GM04503 (cell line): ENCODE data around the gene FKBP10.
"Not testable (repeated sequence)": the region's sequence is repeated elsewhere in the genome, so short reads cannot be mapped to it uniquely, and the experiment has no call there.

Source experiments
- DNase-seq: peaks from one replicate; pipeline ENCODE4 v3.0.0-alpha.2; 2012; ENCODE audit warnings: low read depth

The FKBP10 gene

DNA sequence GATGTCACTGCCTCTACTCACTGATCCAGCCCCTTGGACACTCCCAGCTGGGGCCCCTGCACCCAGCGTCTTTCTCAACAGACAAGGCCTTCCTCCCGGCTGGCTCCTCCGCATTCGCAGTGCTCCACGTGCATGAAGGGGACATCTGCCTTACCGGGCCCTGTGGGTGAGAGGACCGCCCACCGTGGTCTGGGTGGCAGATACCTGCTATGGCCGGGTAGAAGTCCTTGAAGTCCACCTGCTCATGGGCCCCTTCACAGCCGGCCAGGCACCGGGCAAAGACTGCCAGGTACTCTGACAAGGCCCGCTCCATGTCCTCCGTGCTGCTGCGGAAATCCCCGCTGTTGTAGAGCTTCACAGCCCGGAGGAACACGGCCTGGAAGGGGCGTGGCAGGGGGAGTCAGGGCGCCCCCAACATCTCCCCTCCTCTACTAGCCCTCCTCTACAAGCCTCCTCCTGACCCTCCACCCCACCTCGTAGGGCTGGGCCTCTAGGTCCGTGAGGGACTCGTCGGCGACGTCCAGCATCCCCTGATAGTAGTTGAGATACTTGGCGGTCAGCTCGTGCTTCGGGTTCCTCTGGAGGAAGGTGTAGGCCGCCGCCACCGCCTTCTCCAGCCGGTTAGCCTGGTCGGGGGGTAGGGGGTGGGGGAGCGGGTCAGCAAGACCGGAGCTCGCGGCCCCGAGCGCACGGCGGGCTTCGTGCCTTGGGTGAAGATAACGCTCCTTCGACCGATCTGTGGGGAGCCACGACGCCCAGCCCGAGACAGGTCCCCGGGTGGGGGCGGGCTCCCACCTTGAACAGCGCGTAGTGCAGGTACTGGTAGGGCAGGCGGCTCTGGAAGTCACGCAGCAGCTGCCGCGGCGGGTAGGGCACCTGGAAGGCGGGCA, 1.9 kb upstream of the FKBP10 start:
- DNase-seq, result no peak

DNA sequence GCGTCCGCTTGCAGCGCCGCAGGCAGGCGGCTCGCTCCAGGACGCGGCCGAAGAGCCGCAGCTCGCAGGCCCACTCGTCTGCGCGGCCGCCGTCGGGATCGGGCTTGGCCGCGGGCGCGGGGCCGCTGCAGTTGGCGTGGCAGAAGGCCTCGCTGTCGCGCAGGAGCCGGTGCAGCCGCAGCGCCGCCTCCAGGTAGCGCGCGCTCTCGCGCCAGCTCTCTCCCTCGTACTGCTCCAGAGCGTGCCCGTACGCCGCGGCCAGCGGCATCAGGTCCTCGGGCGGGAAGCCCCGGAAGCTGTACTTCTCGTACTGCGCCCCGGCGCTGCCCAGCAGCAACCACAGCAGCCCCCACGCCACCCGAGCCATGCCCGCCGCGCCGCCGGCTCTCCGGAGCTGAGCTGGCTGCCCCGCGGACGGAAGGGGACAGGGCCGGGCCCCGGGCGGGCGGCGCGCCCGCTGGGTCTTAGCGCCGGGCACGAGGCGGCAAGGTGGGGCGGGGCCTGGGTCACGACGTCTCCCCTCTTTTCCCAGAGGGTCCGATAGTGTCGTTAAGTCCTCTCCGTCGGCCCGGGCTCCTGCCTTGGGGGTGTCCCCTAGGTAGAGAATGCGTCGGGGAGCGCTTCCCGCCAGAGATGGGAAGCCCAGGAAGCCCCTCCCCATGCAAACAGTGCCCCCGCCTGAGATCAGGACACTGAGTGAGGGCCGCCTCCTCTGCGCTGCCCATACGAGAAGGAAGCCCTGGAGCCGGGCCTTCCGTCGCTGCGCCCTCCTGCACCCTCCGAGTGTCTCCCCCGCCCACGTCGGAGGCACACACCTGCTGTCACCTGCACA, 1.0 kb upstream of the FKBP10 start, which contains the start of gene P3H4:
Gene P3H4, minus strand, starts transcription at position 401 of the 832 bp plus-strand sequence. Its CDS starts 34 bp downstream, at position 367.
- DNase-seq, result no peak

DNA sequence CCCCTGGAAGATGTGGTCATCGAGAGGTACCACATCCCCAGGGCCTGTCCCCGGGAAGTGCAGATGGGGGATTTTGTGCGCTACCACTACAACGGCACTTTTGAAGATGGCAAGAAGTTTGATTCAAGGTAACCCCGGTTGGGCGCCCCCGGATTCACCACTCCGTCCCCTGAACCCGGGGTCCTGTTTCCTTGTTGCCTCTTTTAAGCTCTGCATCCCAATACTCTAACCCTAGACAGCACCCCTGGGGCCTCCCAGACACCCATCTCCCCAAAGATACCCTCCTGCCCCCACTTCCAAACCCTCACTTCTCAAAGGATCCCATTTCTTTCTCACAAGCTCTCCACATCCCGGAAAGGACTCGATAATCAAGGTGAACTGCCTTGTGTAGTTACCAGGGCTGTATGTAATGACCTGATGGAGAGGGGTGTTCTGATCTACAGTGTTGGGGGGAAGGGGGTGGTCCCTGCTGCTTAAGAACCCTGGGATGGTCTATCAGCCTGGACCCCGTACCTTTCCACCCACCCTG, 412 bp downstream of the FKBP10 start:
- no peak for DNase-seq

DNA sequence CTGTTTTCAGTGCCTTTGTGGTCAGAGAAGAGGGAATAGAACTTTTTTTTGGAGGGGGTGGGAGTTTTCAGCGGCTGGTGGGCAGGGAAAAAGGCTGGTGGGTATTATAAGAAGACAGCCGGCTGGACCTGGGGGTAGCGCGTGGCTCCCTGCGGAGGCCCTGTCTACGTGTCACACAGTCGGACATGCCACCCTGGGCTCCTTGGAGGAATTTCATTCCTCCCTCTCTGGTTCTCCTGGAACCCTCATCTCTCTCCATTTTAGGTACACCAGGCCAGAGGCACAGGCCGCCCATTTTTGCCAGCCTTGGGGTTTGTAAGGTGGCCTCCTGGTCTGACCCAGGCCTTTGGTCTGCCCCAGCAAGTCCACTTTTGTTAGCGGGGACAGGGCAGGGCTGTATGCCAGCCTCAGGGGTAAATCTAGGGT, 908 bp downstream of the FKBP10 start:
- no peak for DNase-seq

DNA sequence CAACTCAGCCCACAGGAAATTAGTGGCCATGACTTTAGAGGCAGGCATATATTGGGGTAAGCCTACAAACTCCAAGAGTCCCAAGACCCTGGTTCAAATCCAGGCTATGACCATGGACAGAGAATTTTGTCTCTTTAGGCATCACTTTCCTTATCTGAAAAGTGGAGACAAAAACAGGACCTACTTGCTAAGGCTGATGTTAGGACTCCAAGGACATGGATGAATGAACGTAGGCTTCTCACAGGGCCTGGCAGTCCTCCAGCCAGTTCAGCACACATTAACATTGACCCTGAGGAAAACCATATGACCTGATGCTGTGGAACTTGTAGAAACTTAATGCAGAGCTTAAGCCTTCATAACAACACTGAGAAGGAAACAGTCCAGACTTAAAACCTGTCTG, 1.4 kb downstream of the FKBP10 start:
- DNase-seq, result no peak

DNA sequence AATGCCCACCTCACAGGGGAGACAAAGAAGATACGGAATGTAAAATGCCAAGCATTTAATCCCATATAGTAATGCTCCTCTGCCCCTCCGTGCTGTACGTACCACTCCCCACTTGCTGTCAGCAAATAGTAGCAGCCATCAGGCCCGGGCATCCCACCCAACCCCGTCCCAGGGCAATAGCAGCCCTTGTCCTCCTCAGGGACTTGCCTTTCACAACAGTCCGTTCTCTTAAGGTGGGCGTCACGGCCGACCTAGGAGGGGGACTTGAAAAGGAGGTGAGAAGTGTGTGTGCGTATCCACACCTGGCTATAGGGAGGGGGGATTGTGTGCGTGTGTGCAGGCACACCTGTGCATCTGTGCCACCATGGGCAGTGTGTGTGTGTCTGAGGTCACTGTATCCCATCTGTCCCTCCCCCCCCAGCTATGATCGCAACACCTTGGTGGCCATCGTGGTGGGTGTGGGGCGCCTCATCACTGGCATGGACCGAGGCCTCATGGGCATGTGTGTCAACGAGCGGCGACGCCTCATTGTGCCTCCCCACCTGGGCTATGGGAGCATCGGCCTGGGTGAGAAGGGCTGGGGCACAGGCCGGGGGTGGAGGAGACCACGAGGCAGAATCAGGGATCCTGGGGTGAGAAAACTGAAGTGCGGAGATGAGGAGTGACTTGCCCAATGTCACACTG, 4.0 kb downstream of the FKBP10 start:
- DNase-seq, result no peak

DNA sequence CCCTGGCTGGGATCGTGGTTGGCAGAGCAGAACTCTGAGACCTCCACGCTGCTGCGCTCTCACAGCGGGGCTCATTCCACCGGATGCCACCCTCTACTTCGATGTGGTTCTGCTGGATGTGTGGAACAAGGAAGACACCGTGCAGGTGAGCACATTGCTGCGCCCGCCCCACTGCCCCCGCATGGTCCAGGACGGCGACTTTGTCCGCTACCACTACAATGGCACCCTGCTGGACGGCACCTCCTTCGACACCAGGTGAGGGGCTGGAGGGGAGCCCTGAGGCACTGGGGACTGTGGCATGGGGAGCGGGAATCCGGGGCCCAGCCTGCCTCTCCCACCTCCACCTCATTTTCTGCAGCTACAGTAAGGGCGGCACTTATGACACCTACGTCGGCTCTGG, 5.2 kb downstream of the FKBP10 start:
- no peak for DNase-seq

DNA sequence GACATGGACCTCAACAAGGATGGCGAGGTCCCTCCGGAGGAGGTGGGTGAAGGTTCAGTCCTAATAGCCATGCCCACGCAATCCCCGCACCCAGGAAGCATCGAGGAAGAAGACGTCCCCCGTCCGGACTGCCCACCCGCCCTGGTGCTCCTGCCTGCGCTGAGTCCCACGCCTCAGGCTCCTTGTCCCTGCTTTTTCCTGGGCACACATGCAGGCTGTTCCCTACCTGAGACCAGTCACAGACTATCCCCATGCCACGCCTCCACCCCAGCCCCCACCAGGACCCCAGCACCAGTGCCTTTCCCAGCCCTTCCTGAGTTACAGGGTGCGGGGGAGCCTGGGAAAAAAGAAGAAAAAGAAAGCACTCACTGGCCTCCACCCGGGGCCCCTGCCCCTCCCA, 9.0 kb downstream of the FKBP10 start:
- DNase-seq, result no peak

DNA sequence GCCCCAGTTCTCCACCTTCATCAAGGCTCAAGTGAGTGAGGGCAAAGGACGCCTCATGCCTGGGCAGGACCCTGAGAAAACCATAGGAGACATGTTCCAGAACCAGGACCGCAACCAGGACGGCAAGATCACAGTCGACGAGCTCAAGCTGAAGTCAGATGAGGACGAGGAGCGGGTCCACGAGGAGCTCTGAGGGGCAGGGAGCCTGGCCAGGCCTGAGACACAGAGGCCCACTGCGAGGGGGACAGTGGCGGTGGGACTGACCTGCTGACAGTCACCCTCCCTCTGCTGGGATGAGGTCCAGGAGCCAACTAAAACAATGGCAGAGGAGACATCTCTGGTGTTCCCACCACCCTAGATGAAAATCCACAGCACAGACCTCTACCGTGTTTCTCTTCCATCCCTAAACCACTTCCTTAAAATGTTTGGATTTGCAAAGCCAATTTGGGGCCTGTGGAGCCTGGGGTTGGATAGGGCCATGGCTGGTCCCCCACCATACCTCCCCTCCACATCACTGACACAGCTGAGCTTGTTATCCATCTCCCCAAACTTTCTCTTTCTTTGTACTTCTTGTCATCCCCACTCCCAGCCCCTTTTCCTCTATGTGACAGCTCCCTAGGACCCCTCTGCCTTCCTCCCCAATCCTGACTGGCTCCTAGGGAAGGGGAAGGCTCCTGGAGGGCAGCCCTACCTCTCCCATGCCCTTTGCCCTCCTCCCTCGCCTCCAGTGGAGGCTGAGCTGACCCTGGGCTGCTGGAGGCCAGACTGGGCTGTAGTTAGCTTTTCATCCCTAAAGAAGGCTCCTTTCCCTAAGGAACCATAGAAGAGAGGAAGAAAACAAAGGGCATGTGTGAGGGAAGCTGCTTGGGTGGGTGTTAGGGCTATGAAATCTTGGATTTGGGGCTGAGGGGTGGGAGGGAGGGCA, 9.7 kb downstream of the FKBP10 start:
- DNase-seq, result no peak

DNA sequence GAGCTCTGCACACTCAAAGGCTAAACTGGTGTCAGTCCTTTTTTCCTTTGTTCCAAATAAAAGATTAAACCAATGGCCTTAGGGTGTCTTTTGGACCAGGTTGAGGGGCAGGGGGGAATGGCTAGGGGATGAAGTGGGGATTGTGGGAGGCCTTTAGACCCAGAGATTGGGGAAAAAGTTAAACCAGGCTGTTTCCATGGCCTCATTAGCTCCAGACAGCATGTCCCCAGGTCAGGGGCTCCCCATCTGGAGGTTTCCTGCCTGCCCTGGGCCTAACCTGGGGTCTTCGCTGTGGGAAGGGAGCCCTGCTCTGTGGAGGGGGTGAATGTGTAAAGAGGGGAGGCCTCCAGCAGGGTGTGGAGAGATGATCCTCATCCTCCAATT, 10.3 kb downstream of the FKBP10 start:
- no peak for DNase-seq

DNA sequence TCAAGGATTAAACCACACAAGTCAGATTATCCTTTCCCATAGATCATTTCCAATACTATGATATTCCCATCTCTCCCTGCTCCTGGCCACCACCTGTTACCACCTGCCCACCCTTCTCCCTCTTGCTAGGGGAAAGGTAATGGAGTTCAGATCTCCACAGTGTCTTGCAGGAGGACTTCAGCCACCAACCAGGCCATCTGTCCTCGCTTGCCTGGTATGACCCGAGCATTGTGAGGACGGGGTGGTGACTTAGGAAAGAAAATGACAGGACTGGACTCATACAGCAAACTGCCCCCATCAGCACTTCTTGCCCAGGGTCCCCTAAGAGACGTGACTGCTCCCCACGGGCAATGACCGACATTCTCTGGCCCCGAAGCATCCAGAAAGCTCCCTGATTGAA, 10.8 kb downstream of the FKBP10 start:
- no peak for DNase-seq

DNA sequence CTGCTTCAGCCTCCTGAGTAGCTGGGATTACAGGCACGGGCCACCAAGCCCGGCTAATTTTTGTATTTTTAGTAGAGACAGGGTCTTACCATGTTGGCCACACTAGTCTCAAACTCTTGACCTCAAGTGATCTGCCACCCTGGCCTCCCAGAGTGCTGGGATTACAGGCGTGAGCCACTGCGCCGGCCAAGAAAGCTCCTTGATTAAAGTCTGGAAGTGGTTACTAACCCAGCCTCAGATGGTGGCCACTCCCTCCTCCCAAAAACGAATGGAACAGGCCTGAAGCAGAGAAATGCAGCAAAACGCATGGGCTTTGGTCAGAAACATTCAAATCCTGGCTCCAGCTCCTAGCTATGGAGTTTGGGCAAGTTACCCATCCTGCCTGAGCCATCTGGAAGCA, 11.3 kb downstream of the FKBP10 start:
- DNase-seq, result no peak

DNA sequence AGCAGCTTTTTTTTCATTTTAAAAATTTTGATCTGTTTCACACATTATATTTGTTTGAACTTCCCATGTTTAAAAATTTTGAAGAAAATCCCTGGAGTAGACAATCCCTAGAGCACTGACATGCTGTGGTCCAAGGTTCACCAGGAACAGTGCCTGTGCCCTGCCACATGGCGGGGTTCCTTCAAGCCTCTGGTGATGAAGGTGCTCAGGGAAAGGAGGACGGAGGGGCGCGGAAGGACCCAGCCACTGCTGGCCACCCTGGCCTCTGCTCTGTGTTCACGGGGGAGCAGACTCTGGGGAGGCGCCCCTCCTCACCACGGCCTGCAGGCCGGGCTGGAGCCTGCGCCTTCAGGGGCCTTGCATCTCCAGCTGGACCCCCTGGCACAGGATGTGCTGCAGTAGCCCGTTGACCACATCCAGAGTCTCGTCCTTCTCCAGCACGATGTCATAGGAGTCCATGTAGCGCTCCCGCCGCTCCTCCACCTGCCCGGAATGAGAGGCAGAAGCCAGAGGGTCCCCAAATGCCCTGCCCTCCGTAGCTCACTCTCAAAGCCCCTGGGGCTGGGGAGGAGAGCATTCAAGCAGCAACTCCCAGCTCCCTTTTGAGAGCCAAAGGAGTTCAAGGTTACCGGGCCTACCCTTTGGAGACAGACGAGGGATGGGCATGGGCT, 12.5 kb downstream of the FKBP10 start:
- no peak for DNase-seq

DNA sequence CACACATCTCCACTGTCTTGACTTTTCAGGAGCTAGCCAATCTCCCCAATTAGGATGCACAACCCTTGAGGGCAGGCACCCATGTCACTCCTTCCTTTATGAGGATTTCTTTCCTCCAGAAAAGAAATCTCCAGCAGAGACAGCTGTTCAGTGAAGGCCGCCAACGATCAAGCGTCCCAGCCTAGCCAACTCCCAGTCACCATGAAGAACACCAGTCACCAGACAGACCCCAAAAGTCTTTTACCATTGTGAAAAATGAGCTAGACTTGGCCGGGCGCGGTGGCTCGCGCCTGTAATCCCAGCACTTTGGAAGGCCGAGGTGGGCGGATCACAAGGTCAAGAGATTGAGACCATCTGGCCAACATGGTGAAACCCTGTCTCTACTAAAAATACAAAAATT, 17.2 kb downstream of the FKBP10 start:
- not testable (repeated sequence) for DNase-seq

DNA sequence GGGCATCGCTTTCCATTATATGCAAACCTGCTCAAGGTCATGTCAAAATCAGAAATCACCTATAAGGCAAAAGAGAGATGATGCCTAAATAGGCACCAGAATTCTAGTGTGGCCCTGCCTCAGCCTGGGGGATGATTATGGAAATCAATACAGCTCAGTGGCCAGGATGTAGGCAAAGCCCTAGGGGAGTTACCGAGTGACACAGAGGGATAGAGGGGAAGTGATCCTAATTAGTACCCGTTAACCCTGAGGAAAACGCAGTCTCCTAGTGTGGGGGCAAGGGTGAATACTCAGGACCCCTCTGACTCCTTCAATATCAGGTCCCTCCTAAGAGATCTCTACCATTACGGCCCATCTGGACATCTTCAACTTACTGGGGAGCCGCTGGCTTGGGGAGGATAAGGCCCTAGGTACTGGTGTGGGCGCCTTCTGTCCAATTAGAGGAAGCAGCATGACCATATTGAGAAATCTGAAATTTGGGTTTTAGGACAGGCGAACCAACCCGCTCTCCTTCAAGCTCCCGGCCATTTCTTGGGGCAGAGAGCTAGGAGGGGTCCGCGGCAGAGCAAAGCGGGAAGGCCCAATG, 22.5 kb downstream of the FKBP10 start:
- no peak for DNase-seq

DNA sequence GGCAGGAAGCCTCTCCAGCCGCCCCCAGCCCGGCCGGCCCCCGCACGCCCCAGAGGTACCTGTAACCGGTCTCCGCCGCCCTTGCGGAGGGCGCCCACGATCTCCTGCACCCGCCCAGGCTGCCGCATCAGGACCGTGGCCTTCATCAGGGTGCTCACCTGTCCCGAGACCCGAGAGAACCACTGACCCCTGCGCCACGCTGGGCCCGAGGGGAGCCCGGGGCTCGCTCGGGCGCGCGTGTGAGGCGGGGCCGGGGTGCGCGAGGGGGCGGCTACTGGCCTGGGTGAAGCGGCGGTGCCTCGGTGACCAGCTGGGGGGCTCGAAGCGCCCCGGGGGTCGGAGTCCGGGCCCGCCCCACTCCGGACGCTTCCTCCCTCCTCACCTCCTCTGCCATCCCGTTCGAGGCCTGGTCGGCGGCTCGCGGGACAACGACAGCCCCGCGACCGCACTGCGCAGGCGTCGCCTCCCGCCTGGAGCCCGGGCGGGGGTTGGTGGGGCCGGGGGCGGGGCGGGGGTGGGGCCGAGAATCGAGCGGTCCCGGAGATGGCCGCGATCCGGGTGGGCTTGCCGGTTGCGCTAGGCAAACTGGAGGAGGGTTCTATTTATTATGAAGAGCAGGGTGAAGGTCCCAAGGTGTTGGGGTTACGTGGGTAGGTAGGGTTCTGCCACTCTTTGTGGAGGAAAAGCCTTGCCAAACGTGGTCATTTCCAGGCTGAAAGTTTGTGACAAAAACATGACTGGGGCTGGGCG, 23.2 kb downstream of the FKBP10 start, which contains the start of gene NT5C3B:
Gene NT5C3B, minus strand, starts transcription at position 433 of the 750 bp plus-strand sequence. Its CDS starts 39 bp downstream, at position 394.
- no peak for DNase-seq

DNA sequence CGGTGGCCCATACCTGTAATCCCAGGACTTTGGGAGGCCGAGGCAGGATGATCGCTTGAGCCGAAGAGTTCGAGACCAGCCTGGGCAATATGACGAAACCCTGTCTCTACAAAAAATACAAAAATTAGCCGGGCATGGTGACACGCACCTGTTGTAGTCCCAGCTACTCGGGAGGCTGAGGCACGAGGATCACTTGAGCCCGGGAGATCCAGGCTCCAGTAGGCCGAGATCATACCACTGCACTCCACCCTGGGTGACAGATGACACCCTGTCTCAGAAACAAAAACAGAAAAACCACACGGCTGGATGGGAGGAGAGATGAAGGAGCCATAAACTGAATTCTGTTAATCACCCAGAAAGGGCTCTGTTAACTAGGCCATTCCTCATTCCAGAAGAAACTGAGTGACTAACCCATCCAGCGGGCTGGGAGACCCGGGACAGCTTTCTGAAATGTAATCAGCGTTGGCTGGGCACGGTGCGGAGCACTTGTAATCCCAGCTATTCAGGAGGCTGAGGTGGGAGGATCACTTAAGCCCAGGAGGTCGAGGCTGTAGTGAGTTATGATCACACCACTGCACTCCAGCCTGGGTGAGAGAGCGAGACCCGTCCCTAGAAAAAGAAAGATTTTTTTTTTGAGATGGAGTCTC, 23.9 kb downstream of the FKBP10 start:
- no peak for DNase-seq

DNA sequence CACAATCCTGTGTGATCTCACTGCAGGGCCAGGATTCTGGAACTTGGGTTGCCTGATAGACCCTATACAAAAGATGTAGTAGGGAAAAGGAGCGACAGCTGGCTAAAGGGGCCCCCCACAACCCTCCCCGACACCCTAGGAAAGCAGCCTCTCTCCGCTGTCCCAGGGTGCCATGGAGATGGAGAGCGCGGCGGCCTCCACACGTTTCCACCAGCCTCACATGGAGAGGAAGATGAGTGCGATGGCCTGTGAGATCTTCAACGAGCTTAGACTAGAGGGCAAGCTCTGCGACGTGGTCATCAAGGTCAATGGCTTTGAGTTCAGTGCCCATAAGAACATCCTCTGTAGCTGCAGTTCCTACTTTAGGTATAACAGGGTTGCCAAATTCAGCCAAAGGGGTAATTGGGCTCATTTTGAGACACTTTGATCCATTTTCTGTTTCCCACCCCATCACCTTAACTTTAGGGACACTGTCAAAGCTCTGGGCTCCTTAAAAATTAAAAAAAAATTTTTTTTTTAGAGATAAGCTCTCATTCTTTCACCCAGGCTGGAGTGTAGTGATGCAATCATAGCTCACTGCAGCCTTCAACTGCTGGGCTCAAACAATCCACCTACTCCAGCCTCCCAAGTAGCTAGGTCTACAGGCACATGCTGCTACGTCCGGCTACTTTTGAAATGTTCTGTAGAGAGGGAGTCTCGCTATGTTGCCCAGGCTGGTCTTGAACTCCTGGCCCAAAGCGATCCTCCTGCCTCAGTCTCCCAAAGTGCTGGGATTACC, 25.1 kb downstream of the FKBP10 start, which contains the start of gene KLHL10:
Gene KLHL10, plus strand, starts transcription at position 65 of the 778 bp plus-strand sequence. Its CDS starts 108 bp downstream, at position 173.
- no peak for DNase-seq
